Measurements from ENCODE around the gene SWI5. TPM values are rescaled to one million over a fixed set of nuclear protein-coding genes. Genes with fewer than 3 reads are reported as not detected.

Gene SWI5
- total RNA-seq, 1 experiment from 2014 or later, result 22.4 TPM

GRCh38 chr9:128333451-128333869 lies 57.4 kb downstream of the SWI5 start:
- Histone ChIP-seq H3K27me3 (ENCODE audit: insufficient read depth, low read length) (no peaks in the 10 kb centered on the region), H3K4me1 (ENCODE audit: control insufficient read depth in 1 of 2, insufficient read depth in 2 of 2, low read length in 2 of 2) (peaks cover 16% of the 10 kb centered on the region in 2 experiments), H3K79me2 (ENCODE audit: insufficient read depth, low read length) (no peaks in the 10 kb centered on the region), H3K27ac (ENCODE audit: low read depth, low read length) (no peak overlapping the region), H2AFZ (ENCODE audit: low read depth, low read length, poor library complexity, severe bottlenecking) (no peak overlapping the region), H4K20me1 (ENCODE audit: insufficient read depth) (no peaks in the 10 kb centered on the region), H3K9me2 (ENCODE audit: insufficient read depth) (no peaks in the 10 kb centered on the region), H3K4me2 (ENCODE audit: low read length) (no peak overlapping the region), H3K4me3 (replicated peaks in 1 of 2; ENCODE audit: low read depth in 1 of 2, low read length in 2 of 2) (no peak overlapping the region), H3K9ac (ENCODE audit: low read length) (no peak overlapping the region), H3K9me3 (ENCODE audit: control insufficient read depth in 1 of 2, insufficient read depth in 1 of 2, low read depth in 1 of 2, low read length in 2 of 2) (no peaks in the 10 kb centered on the region), H3K36me3 (ENCODE audit: control insufficient read depth in 1 of 2, insufficient read depth in 2 of 2, low read length in 2 of 2) (no peaks in the 10 kb centered on the region; a peak in 1 of 4 replicates)
- TF ChIP-seq EZH2 (IDR thresholded peaks at IDR 0.05) (no peak), EGR1 (IDR thresholded peaks at IDR 0.05; ENCODE audit: low read depth) (no peak), CTCF (IDR thresholded peaks at IDR 0.05 in 2 of 3, conservative IDR thresholded peaks at IDR 0.05 in 1 of 3; ENCODE audit: borderline replicate concordance in 1 of 3, insufficient read depth in 1 of 3, low read depth in 2 of 3, low read length in 2 of 3) (no peak), ZBTB33 (IDR thresholded peaks at IDR 0.05; ENCODE audit: extremely low read depth, insufficient replicate concordance, low read length) (no peak), SP1 (IDR thresholded peaks at IDR 0.05; ENCODE audit: low read depth) (no peak)
- intact Hi-C loops (cut with micrococcal nuclease), result no loop called here
- ATAC-seq (no peak), DNase-seq (ENCODE audit: low read depth, low spot score) (no peak)
- no TSS peak for BruUV-seq (replicated peaks)
- CTCF ChIA-PET, result no interaction called here
- POLR2A ChIA-PET, result no interaction called here
- RAD21 ChIA-PET (ENCODE audit: low non-redundant PET in 1 of 2, low total read pairs in 2 of 2, uncharacterized antibody in 2 of 2, unreplicated experiment in 2 of 2), result no interaction called here

Data from HCT116 (cell line).